SK-N-SH (cell line): Measurements from ENCODE around the gene TXNDC5. TPM values are rescaled to one million over a fixed set of nuclear protein-coding genes. Genes with fewer than 3 reads are reported as not detected.

Experiments used
- CTCF ChIA-PET: fragments of 300-600, 350-600 bp; formaldehyde crosslinking; extraction: SDS; loops from one replicate; lab custom pipeline; 2021; lab: Yijun Ruan, JAX
- POLR2A ChIA-PET: fragments of 350-600 bp; sonication (Branson Sonifier 250); formaldehyde crosslinking; extraction: SDS; loops from one replicate; lab custom pipeline; 2020; ENCODE audit warnings: antibody characterized with exemption, inconsistent platforms; lab: Yijun Ruan, JAX
- DNase-seq: peaks from one replicate; pipeline ENCODE4 v3.0.0; 2012
- H2AFZ ChIP-seq: fragments of 200-600 bp; sonication (generic); 2 replicates; pipeline ENCODE4 v1.8.1; 2016; ENCODE audit warnings: antibody characterized with exemption, mild to moderate bottlenecking, low read depth
- H3F3A ChIP-seq: fragments of 200-600 bp; sonication (generic); replicated peaks from 2 replicates; pipeline ENCODE3; 2016; ENCODE audit warnings: antibody characterized with exemption, mild to moderate bottlenecking; ENCODE audit not compliant: insufficient read depth
- H3K27ac ChIP-seq, 2 experiments: fragments of 200-500 bp in 1 of 2; fragments of 200-600 bp in 1 of 2; sonication (Bioruptor generic) in 1 of 2; sonication (generic), shearing (Covaris generic) in 1 of 2; 2 replicates each; pipeline versions ENCODE4 v1.5.1 to v1.6.1; 2014 to 2016; ENCODE audit warnings: low read depth in 2 of 2, inconsistent platforms in 1 of 2, low read length in 1 of 2, mild to moderate bottlenecking in 1 of 2, mixed read lengths in 1 of 2
- H3K27me3 ChIP-seq: fragments of 200-600 bp; sonication (generic), shearing (Covaris generic); 2 replicates; pipeline ENCODE4 v1.6.1; 2016; ENCODE audit warnings: mixed run types; ENCODE audit not compliant: insufficient read depth
- H3K36me3 ChIP-seq, 2 experiments: fragments of 200-500 bp in 1 of 2; fragments of 200-600 bp in 1 of 2; sonication (Bioruptor generic) in 1 of 2; sonication (generic) in 1 of 2; replicated peaks in 1 of 2; 2 replicates each; pipeline versions ENCODE3 to v1.5.1; 2014 to 2016; ENCODE audit warnings: low read length in 1 of 2, mild to moderate bottlenecking in 1 of 2; ENCODE audit not compliant: insufficient read depth in 2 of 2, control insufficient read depth in 1 of 2
- H3K4me1 ChIP-seq, 2 experiments: fragments of 200-500 bp in 1 of 2; fragments of 200-600 bp in 1 of 2; sonication (Bioruptor generic) in 1 of 2; sonication (generic), shearing (Covaris generic) in 1 of 2; 2 replicates each; pipeline versions ENCODE4 v1.5.1 to v1.6.1; 2014 to 2016; ENCODE audit warnings: low read depth in 1 of 2, low read length in 1 of 2, mixed run types in 1 of 2; ENCODE audit not compliant: insufficient read depth in 2 of 2, control insufficient read depth in 1 of 2
- H3K4me2 ChIP-seq: fragments of 200-600 bp; sonication (generic), shearing (Covaris generic); 2 replicates; pipeline ENCODE4 v1.6.1; 2017; ENCODE audit warnings: mixed run types
- H3K4me3 ChIP-seq, 2 experiments: fragments of 200-500 bp in 1 of 2; fragments of 200-600 bp in 1 of 2; sonication (Bioruptor generic) in 1 of 2; sonication (generic), shearing (Covaris generic) in 1 of 2; 2 replicates each; pipeline versions ENCODE4 v1.5.1 to v1.8.1; 2014 to 2016; ENCODE audit warnings: low read depth in 2 of 2, inconsistent platforms in 1 of 2, low read length in 1 of 2, mild to moderate bottlenecking in 1 of 2, mixed read lengths in 1 of 2, moderate library complexity in 1 of 2
- H3K79me2 ChIP-seq: fragments of 200-600 bp; sonication (generic); 2 replicates; pipeline ENCODE4 v1.8.1; 2017; ENCODE audit warnings: mild to moderate bottlenecking; ENCODE audit not compliant: insufficient read depth
- H3K9ac ChIP-seq: fragments of 200-600 bp; sonication (generic); 2 replicates; pipeline ENCODE4 v1.6.1; 2017; ENCODE audit warnings: mixed run types
- H3K9me2 ChIP-seq: fragments of 200-600 bp; sonication (generic); 2 replicates; pipeline ENCODE4 v1.6.1; 2017; ENCODE audit warnings: mixed run types
- H3K9me3 ChIP-seq: fragments of 200-600 bp; sonication (generic); 2 replicates; pipeline ENCODE4 v1.6.1; 2017; ENCODE audit warnings: mixed run types, mild to moderate bottlenecking, moderate library complexity
- H4K20me1 ChIP-seq: fragments of 200-600 bp; sonication (generic); 2 replicates; pipeline ENCODE4 v1.6.1; 2017; ENCODE audit warnings: mild to moderate bottlenecking, mixed run types; ENCODE audit not compliant: insufficient read depth
- CHD2 ChIP-seq: fragments of 150-350 bp; IDR thresholded peaks from 2 replicates; pipeline ENCODE4 v1.6.1; 2018; ENCODE audit warnings: low read length; ENCODE audit not compliant: partially characterized antibody
- EZH2phosphoT487 ChIP-seq: fragments of 200-600 bp; sonication (generic); IDR thresholded peaks from 2 replicates; pipeline ENCODE4 v1.6.1; 2017; ENCODE audit warnings: low read depth, mixed run types, mild to moderate bottlenecking, antibody characterized with exemption, moderate library complexity, borderline replicate concordance
- FOXJ3 ChIP-seq: sonication (generic); formaldehyde crosslinking; IDR thresholded peaks from 2 replicates; pipeline ENCODE4 v1.5.1; 2020; ENCODE audit warnings: mild to moderate bottlenecking, missing genetic modification reagents
- GABPA ChIP-seq: IDR thresholded peaks from 2 replicates; pipeline ENCODE4 v1.4.0; 2012; ENCODE audit warnings: low read depth, mild to moderate bottlenecking
- GATA2 ChIP-seq: sonication (generic); formaldehyde crosslinking; IDR thresholded peaks from 2 replicates; pipeline ENCODE4 v1.5.0; 2020; ENCODE audit warnings: mild to moderate bottlenecking, missing genetic modification reagents
- JUND ChIP-seq: IDR thresholded peaks from 2 replicates; pipeline ENCODE4 v1.4.0; 2012
- MEF2A ChIP-seq: IDR thresholded peaks from 2 replicates; pipeline ENCODE4 v1.4.0; 2012; ENCODE audit warnings: low read depth, borderline replicate concordance
- MXI1 ChIP-seq: IDR thresholded peaks from 2 replicates; pipeline ENCODE4 v1.6.1; 2012; ENCODE audit warnings: mild to moderate bottlenecking, low read depth, low read length, improper control_type of control experiment
- NRF1 ChIP-seq: IDR thresholded peaks from 2 replicates; pipeline ENCODE4 v1.6.1; 2012; ENCODE audit warnings: low read depth, mild to moderate bottlenecking, low read length
- POLR2AphosphoS5 ChIP-seq: IDR thresholded peaks from 2 replicates; pipeline ENCODE4 v1.6.1; 2012; ENCODE audit warnings: low read depth, low read length
- RAD21 ChIP-seq: IDR thresholded peaks from 2 replicates; pipeline ENCODE4 v1.6.1; 2012; ENCODE audit warnings: mild to moderate bottlenecking, low read length
- RCOR1 ChIP-seq: fragments of 150-350 bp; IDR thresholded peaks from 2 replicates; pipeline ENCODE4 v1.6.1; 2017; ENCODE audit warnings: antibody characterized with exemption, low read length
- RFX5 ChIP-seq: IDR thresholded peaks from 2 replicates; pipeline ENCODE4 v1.6.1; 2012; ENCODE audit warnings: mild to moderate bottlenecking, improper control_type of control experiment, low read length
- RXRA ChIP-seq: IDR thresholded peaks from 2 replicates; pipeline ENCODE4 v1.4.0; 2012; ENCODE audit warnings: low read depth, mild to moderate bottlenecking, borderline replicate concordance
- SIN3A ChIP-seq: IDR thresholded peaks from 2 replicates; pipeline ENCODE4 v1.6.1; 2012; ENCODE audit warnings: low read depth, mild to moderate bottlenecking, low read length, moderate library complexity, borderline replicate concordance
- SMC3 ChIP-seq: IDR thresholded peaks from 2 replicates; pipeline ENCODE4 v1.6.1; 2012; ENCODE audit warnings: low read depth, low read length, improper control_type of control experiment
- TEAD4 ChIP-seq: IDR thresholded peaks from 2 replicates; pipeline ENCODE4 v1.4.0; 2012; ENCODE audit warnings: mild to moderate bottlenecking, borderline replicate concordance; ENCODE audit not compliant: insufficient read depth
- WGBS: methylation state at CpG from one replicate; pipeline ENCODE4 v1.1.6; 2017; ENCODE audit warnings: low lambda C conversion rate; 5-methylcytosine and 5-hydroxymethylcytosine counted together
- polyA plus RNA-seq, 3 experiments: library from polyadenylated mRNA; depleted of rRNA; stranded (reverse); fragments of >200 nt; gene quantifications; 2 replicates each; pipeline ENCODE4 v1.2.3, GENCODE V29; 2012
- TF ChIP-seq, protein P1 (sequence below): IDR thresholded peaks from 2 replicates; pipeline ENCODE4 v1.4.0; 2012; ENCODE audit warnings: low read depth, borderline replicate concordance
- TF ChIP-seq, protein P2 (sequence below): fragments of 150-350 bp; IDR thresholded peaks from 2 replicates; pipeline ENCODE4 v1.6.1; 2017; ENCODE audit warnings: antibody characterized with exemption, low read length, low read depth, borderline replicate concordance
- TF ChIP-seq, protein P3 (sequence below): fragments of 200-600 bp; sonication (generic); IDR thresholded peaks from 2 replicates; pipeline ENCODE4 v1.6.1; 2017; ENCODE audit warnings: antibody characterized with exemption, mild to moderate bottlenecking, moderate library complexity
- TF ChIP-seq, protein P4 (sequence below): fragments of 150-350 bp; IDR thresholded peaks from 2 replicates; pipeline ENCODE4 v1.6.1; 2016; ENCODE audit warnings: mild to moderate bottlenecking, low read depth, low read length

Gene TXNDC5
- polyA plus RNA-seq, 1 of the 3 experiments (the other 2 are of a cell fraction): 187 TPM

DNA sequence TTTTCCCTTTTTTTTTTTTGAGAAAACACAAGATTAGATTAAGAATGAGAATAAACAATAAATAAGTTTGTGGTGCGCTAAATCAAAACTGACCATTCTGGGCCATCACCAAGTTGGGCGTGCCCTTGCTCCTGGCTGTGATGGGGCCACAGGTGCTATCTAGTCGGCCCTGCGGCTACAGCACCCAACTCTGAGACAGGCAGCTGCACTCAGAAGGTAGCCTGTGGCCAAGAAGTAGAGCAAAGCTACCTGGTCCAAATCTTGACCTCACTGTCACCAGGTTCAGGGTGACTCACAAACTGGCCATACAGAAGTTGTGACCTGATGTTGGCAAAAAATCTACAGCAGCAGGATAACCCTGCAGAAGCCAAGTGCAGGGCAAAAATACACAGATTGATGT is 3.4 kb downstream of the TXNDC5 start:
- Histone ChIP-seq H3K27me3 (no peaks in the 10 kb centered on the region), H3K4me2 (no peak overlapping the region), H4K20me1 (peaks cover 51% of the 10 kb centered on the region), H3K9me2 (no peaks in the 10 kb centered on the region; the same call in 1 of the 2 replicates), H3K4me1 (peaks cover 11% of the 10 kb centered on the region in 2 experiments; a peak in 2 of 4 replicates), H3K9me3 (no peaks in the 10 kb centered on the region), H3K36me3 (peaks cover 31% of the 10 kb centered on the region in 2 experiments), H3K27ac (no peak overlapping the region), H3F3A (peaks cover 3% of the 10 kb centered on the region), H2AFZ (no peak overlapping the region), H3K9ac (no peak overlapping the region), H3K79me2 (peaks cover 53% of the 10 kb centered on the region), H3K4me3 (no peak overlapping the region)
- DNase-seq: no peak
- ChIA-PET CTCF (no interaction called here), POLR2A (no interaction called here)
- 96% methylated on average over 4 of the region's 4 CpGs for WGBS
- TF ChIP-seq, protein P1, sequence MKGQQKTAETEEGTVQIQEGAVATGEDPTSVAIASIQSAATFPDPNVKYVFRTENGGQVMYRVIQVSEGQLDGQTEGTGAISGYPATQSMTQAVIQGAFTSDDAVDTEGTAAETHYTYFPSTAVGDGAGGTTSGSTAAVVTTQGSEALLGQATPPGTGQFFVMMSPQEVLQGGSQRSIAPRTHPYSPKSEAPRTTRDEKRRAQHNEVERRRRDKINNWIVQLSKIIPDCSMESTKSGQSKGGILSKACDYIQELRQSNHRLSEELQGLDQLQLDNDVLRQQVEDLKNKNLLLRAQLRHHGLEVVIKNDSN: no peak
- TF ChIP-seq SMC3 (no peak), CHD2 (no peak), MEF2A (no peak), TEAD4 (no peak), JUND (no peak), RCOR1 (no peak), GATA2 (CRISPR knock-in tag) (no peak), EZH2phosphoT487 (no peak), SIN3A (no peak), RXRA (no peak)
- TF ChIP-seq, protein P2, sequence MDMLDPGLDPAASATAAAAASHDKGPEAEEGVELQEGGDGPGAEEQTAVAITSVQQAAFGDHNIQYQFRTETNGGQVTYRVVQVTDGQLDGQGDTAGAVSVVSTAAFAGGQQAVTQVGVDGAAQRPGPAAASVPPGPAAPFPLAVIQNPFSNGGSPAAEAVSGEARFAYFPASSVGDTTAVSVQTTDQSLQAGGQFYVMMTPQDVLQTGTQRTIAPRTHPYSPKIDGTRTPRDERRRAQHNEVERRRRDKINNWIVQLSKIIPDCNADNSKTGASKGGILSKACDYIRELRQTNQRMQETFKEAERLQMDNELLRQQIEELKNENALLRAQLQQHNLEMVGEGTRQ: no peak

DNA sequence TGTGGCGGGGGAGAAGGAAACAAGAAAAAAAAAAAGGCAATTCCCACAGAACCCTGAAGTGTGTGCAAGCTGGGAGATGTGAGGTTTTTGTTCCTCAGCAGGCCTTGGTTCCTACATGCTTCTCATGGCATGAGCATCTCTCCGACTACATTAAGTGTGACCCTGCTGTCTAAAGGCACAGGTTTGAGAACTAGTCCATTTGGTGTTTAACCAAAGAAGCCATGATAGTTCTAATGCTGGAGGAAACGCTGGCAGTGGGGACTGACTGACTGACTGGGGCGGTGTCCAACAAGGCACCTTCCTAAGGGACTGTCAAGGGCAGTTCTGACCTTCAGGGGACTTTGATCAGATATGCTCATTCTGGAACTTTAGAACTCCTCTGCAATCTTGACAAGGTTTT is 3.8 kb downstream of the TXNDC5 start:
- Histone ChIP-seq H3K27me3 (no peaks in the 10 kb centered on the region), H2AFZ (no peak overlapping the region), H3K79me2 (peaks cover 53% of the 10 kb centered on the region), H3K9me2 (no peaks in the 10 kb centered on the region; the same call in 1 of the 2 replicates), H3K4me2 (no peak overlapping the region), H3K9me3 (no peaks in the 10 kb centered on the region), H3K4me1 (peaks cover 11% of the 10 kb centered on the region in 2 experiments; a peak in 2 of 4 replicates), H3K27ac (no peak overlapping the region), H3K36me3 (peaks cover 32 to 35% of the 10 kb centered on the region in 2 experiments), H3F3A (peaks cover 3% of the 10 kb centered on the region), H4K20me1 (peaks cover 51% of the 10 kb centered on the region), H3K9ac (no peak overlapping the region), H3K4me3 (no peak overlapping the region)
- TF ChIP-seq GATA2 (CRISPR knock-in tag): no peak
- TF ChIP-seq RFX5: no peak
- no peak for TF ChIP-seq SIN3A
- TF ChIP-seq FOXJ3 (CRISPR knock-in tag): no peak
- TF ChIP-seq, protein P3, sequence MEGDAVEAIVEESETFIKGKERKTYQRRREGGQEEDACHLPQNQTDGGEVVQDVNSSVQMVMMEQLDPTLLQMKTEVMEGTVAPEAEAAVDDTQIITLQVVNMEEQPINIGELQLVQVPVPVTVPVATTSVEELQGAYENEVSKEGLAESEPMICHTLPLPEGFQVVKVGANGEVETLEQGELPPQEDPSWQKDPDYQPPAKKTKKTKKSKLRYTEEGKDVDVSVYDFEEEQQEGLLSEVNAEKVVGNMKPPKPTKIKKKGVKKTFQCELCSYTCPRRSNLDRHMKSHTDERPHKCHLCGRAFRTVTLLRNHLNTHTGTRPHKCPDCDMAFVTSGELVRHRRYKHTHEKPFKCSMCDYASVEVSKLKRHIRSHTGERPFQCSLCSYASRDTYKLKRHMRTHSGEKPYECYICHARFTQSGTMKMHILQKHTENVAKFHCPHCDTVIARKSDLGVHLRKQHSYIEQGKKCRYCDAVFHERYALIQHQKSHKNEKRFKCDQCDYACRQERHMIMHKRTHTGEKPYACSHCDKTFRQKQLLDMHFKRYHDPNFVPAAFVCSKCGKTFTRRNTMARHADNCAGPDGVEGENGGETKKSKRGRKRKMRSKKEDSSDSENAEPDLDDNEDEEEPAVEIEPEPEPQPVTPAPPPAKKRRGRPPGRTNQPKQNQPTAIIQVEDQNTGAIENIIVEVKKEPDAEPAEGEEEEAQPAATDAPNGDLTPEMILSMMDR: no peak
- TF ChIP-seq, protein P4, sequence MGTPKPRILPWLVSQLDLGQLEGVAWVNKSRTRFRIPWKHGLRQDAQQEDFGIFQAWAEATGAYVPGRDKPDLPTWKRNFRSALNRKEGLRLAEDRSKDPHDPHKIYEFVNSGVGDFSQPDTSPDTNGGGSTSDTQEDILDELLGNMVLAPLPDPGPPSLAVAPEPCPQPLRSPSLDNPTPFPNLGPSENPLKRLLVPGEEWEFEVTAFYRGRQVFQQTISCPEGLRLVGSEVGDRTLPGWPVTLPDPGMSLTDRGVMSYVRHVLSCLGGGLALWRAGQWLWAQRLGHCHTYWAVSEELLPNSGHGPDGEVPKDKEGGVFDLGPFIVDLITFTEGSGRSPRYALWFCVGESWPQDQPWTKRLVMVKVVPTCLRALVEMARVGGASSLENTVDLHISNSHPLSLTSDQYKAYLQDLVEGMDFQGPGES: no peak
- TF ChIP-seq, protein P1: no peak
- TF ChIP-seq, protein P2: no peak
- no peak for TF ChIP-seq TEAD4
- TF ChIP-seq POLR2AphosphoS5: no peak
- TF ChIP-seq NRF1: no peak
- TF ChIP-seq RAD21: no peak
- no peak for TF ChIP-seq GABPA
- no peak for TF ChIP-seq MXI1
- ChIA-PET POLR2A (no interaction called here), CTCF (no interaction called here)
- DNase-seq: no peak
- WGBS: 91% methylated on average over 4 of the region's 4 CpGs
